GM19328 (cell line): Measurements from ENCODE around the gene REG4.

ENCODE experiments used
- ATAC-seq: cut with Tn5 transposase; IDR thresholded peaks from one replicate; pipeline ENCODE4 v1.9.1; 2021; ENCODE audit warnings: mild to moderate bottlenecking, moderate library complexity; ENCODE audit not compliant: unreplicated experiment

REG4 gene

DNA sequence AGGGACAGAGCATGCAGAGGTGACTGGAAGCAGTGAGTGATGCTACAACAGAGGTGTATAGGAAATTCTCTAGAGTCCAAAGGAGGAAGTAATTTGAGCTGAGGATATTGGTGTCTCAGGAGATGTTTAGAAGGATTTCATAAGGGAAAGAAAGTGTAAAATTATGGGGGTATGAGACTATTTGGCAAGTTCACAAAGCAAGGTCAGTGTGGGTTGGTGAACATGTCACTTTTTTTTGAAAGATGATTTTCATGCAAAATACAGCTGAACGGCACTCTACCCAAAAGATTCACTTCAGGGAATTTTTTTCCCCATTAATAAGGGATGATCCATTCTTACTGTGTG, 66.7 kb downstream of the REG4 start:
- ATAC-seq = no peak
